HG02943 (cell line): ENCODE measurements around the gene PDE1C.

Experiments used
- ATAC-seq: cut with Tn5 transposase; IDR thresholded peaks from one replicate; pipeline ENCODE4 v1.9.1; 2021; ENCODE audit warnings: mild to moderate bottlenecking, low read depth, moderate library complexity; ENCODE audit not compliant: unreplicated experiment

The PDE1C gene

GRCh38 chr7:31735991-31736982 is 333.9 kb downstream of the PDE1C start:
- no peak for ATAC-seq

DNA sequence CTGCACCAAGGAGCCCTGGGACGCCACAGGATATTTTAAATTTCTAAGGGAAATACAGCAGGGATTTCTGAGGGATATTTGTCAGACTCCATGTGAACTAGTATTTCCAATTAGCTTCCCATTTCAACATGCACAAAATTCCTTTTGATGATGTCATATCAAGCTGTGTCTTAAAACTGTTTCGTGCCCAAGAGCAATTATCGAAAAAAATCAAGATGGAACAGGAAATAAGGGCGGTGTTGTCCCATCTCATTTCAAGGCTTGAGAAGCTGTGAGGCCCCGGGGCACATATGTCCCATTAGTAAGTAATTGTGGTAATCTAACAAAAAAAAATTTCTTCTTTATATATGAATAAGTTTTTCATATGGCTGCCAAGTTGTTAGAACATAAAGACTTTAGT is 335.8 kb downstream of the PDE1C start:
- ATAC-seq: no peak

GRCh38 chr7:31729195-31729804 is 340.9 kb downstream of the PDE1C start:
- ATAC-seq: no peak

GRCh38 chr7:31724696-31725095 is 345.5 kb downstream of the PDE1C start:
- ATAC-seq: no peak

DNA sequence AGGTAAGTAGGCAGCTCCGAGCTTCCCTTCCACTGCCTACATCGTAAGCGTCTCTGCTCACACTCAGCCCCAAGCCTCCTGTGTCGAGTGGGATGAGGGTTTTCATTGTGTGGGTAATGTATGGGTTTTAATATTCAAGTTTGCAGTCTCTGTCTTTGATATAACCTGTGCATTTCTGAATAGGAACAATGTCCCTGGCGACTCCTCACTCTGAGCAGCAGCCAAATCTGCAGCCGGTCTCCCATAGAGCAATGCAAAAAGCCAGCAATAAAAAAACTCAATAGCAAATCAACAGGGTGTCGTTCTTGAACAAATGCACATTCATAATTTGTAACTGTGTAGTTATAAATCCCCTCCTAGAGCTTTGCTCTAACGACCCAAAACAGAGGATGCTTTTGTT is 349.8 kb downstream of the PDE1C start:
- ATAC-seq: no peak

DNA sequence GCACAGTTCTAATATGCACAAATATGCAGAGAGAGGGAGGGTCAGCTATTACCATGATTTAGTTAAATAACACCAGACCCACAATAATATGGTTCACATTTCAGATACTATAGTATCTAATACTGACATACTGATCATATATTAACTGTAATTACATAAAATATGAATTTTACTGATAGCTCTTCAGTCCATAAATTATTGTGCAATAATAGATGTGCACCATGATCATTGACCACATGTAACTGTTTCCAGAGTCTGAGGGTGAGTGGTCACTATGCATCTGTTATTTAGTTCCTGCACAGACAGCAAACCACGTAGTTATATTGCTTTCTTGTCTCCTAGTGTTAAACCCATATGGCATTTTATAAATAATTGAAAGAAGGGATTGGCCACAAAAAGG is 353.9 kb downstream of the PDE1C start:
- no peak for ATAC-seq

DNA sequence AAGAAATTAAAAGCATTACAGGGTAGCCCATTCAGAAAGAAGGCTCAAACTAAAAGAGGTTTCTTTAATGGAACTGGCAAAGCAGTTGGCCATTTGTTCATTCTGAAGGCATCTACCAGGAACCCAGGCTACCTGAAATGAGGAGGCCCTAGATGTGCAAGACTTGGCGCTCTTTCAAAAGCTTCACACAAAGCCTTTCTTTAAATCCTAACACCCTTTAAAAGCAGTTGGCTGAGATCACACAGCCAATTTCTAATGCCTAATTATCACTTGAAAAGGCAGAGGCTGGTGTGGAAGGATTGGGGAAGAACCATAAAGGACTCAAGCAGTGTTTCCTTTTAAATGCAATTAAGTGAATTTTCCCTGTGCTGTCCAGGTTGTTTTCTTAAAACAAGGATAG is 360.0 kb downstream of the PDE1C start:
- no peak for ATAC-seq

DNA sequence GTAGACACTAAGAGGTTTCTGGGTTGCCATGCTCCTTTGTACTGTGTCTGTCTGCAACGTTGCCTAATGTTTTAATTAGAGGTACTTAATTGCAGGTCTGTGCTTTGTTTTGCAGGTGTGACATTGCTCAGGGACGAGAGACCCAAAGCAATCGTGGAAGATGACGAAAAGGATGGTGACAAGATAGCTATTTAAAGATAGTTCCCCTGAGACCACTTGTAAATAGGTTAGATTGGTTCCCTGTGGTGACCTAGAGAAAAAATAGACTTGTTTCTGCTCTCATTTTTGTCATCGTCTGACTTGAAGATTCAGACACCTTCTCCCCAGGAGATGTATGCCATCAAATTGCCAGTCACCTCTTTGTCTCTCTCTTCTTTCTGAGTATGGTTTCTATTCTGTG is 363.1 kb downstream of the PDE1C start:
- ATAC-seq: no peak

DNA sequence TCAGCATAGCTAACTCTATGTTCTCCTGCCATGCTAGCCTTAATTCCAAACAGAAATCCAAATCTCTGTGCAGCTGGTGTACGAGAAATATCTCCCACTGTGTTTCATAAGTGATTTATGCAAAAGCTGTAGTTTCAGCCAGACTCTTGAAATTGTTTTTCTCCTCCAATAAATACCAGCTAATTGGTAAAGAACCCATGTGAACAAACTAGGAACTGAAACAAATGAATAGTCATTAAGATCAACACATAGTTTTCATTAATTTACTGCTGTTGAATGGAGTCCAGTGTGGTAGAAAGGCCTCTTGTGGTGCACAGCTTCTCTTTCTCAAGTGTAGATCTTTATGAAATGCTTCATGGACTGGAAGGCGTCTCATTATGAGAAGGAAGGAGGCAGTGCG is 364.8 kb downstream of the PDE1C start:
- ATAC-seq: no peak

DNA sequence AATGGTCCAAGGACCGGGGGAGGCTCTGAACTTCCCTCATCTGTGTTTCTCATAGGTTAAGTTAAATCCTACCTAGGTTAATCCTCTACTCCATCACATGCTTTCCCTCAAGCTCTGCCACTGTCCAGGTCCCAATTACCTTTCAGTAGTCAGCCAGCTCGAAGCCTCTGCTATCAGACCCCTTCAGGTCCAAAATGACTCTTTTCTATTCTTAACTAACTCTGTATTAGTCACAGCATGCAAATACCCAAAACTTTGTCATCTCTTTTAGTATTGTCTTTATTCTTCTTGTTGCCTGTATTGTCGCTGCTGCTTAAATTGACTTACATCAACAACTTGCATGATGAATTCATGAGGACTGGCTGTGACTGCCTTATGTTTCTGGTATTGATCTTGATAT is 367.9 kb downstream of the PDE1C start:
- ATAC-seq: no peak
